Caco-2 (cell line): ENCODE measurements around the gene RTL1. TPM values are rescaled to one million over a fixed set of nuclear protein-coding genes. Genes with fewer than 3 reads are reported as not detected.

Experiments used
- BruUV-seq: library from RNA; stranded (reverse); fragments of 400-500 nt; replicated peaks from 2 replicates; lab custom pipeline; 2021; lab: Mats Ljungman, UMichigan
- CTCF ChIA-PET: fragments of 300-600 bp; sonication (Branson Sonifier 250); formaldehyde crosslinking; loops from one replicate; lab custom pipeline; 2022; ENCODE audit warnings: antibody characterized with exemption; lab: Charles Lee
- POLR2A ChIA-PET: fragments of 300-600 bp; sonication (Branson Sonifier 250); formaldehyde crosslinking; loops from one replicate; lab custom pipeline; 2022; ENCODE audit warnings: antibody characterized with exemption; lab: Charles Lee
- DNase-seq, 2 experiments: peaks; one replicate each; pipeline versions ENCODE4 v3.0.0 to v3.0.0-alpha.2; 2020 to 2022
- H3K27me3 ChIP-seq: replicated peaks from 2 replicates; pipeline ENCODE4 v1.6.0; 2011; ENCODE audit warnings: low read length; ENCODE audit not compliant: control insufficient read depth, insufficient read depth
- H3K36me3 ChIP-seq: 2 replicates; pipeline ENCODE4 v1.5.1; 2011; ENCODE audit warnings: low read length; ENCODE audit not compliant: control insufficient read depth, insufficient read depth
- H3K4me1 ChIP-seq: fragments of 250-450 bp; sonication (Bioruptor Pico); 2 replicates; pipeline ENCODE4 v1.5.1; 2020; ENCODE audit warnings: mild to moderate bottlenecking
- H3K4me3 ChIP-seq: 2 replicates; pipeline ENCODE4 v1.5.1; 2011; ENCODE audit warnings: low read depth, mild to moderate bottlenecking, control low read depth, low read length
- H3K9me3 ChIP-seq: fragments of 250-450 bp; sonication (Bioruptor Pico); 2 replicates; pipeline ENCODE4 v1.5.1; 2020; ENCODE audit warnings: mild to moderate bottlenecking, moderate library complexity
- H3K27ac Mint-ChIP-seq: one replicate; pipeline ENCODE4 v1.8.0; 2022; ENCODE audit warnings: mixed read lengths; ENCODE audit not compliant: unreplicated experiment
- H3K27me3 Mint-ChIP-seq: one replicate; pipeline ENCODE4 v1.8.0; 2022; ENCODE audit warnings: mixed read lengths; ENCODE audit not compliant: insufficient read depth, unreplicated experiment
- H3K36me3 Mint-ChIP-seq: one replicate; pipeline ENCODE4 v1.8.0; 2022; ENCODE audit warnings: mild to moderate bottlenecking, mixed read lengths; ENCODE audit not compliant: insufficient read depth, unreplicated experiment
- H3K4me1 Mint-ChIP-seq: one replicate; pipeline ENCODE4 v1.8.0; 2022; ENCODE audit warnings: low read depth, mixed read lengths; ENCODE audit not compliant: unreplicated experiment
- H3K4me3 Mint-ChIP-seq: one replicate; pipeline ENCODE4 v1.8.0; 2022; ENCODE audit warnings: mild to moderate bottlenecking, moderate library complexity, mixed read lengths; ENCODE audit not compliant: unreplicated experiment
- H3K9me3 Mint-ChIP-seq: one replicate; pipeline ENCODE4 v1.8.0; 2022; ENCODE audit warnings: mixed read lengths; ENCODE audit not compliant: unreplicated experiment
- intact Hi-C: fragments of 100-400 bp; cut with micrococcal nuclease; formaldehyde crosslinking; loops from one replicate; pipeline ENCODE4 v1.10.0; 2022; ENCODE audit not compliant: unreplicated experiment
- total RNA-seq: library from RNA; stranded (reverse); gene quantifications from 2 replicates; pipeline ENCODE4 v1.2.3, GENCODE V29; 2022
- TF ChIP-seq, protein P1 (sequence below), 2 experiments: fragments of 200-600 bp in 1 of 2; IDR thresholded peaks; 1 replicate in 1 of 2; 2 replicates in 1 of 2; pipeline versions ENCODE4 v1.5.1 to v1.8.0; 2011 to 2022; ENCODE audit warnings: antibody characterized with exemption in 1 of 2, control low read depth in 1 of 2, inconsistent platforms in 1 of 2, low read depth in 1 of 2, low read length in 1 of 2, mild to moderate bottlenecking in 1 of 2, moderate library complexity in 1 of 2; ENCODE audit not compliant: insufficient read depth in 1 of 2, severe bottlenecking in 1 of 2, unreplicated experiment in 1 of 2

Gene RTL1
- total RNA-seq, 1 experiment from 2014 or later: not detected

DNA sequence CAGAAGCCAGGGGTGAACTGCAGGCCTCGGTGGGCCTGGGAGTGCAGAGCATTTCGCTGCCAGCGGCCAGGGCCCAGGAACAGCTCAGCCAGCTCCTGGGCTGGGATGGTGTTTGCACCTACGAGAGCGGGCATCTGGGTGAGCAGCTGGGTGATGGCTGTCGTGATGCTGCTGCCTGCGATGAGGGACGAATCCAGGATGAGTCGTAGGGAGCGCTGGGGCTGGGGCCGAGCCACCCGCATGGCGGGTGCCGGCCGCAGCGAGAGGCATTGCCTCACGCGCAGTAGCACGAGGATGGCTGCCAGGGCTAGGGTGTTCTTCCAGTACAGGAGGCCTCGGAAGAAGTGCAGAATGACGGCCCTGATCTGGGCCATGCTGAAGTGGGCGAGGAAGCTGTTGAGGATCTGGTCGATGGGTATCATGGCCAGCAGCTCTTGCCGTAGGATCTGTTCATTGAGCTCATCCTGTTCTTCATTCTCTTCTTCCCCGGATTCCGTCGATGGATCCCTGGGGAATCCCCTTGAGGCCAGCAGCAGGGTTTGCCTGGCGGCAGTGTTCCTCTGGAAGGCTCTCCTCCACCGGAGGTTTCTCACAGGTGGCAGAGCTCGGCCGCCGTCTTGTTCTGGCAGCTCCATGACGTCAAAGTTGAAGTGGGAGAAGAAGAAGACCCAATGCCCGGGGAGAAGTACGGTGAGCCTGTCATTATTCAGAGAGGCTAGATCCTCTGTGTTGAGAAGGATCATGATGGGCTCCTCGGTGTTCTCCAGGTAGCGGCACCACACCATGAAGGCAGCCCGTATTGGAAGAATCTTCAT, 22.1 kb downstream of the RTL1 start:
- intact Hi-C loops: no loop called here
- H3K27me3 Mint-ChIP-seq: peaks cover 9% of the 10 kb centered on the region
- Histone ChIP-seq H3K27me3 (no peaks in the 10 kb centered on the region), H3K4me1 (no peaks in the 10 kb centered on the region), H3K4me3 (no peak overlapping the region), H3K36me3 (no peaks in the 10 kb centered on the region), H3K9me3 (no peaks in the 10 kb centered on the region)
- BruUV-seq: no TSS peak
- no peaks in the 10 kb centered on the region for H3K36me3 Mint-ChIP-seq
- no peak overlapping the region for H3K4me3 Mint-ChIP-seq
- H3K27ac Mint-ChIP-seq: no peak overlapping the region
- ChIA-PET POLR2A (no interaction called here), CTCF (no interaction called here)
- TF ChIP-seq, protein P1, sequence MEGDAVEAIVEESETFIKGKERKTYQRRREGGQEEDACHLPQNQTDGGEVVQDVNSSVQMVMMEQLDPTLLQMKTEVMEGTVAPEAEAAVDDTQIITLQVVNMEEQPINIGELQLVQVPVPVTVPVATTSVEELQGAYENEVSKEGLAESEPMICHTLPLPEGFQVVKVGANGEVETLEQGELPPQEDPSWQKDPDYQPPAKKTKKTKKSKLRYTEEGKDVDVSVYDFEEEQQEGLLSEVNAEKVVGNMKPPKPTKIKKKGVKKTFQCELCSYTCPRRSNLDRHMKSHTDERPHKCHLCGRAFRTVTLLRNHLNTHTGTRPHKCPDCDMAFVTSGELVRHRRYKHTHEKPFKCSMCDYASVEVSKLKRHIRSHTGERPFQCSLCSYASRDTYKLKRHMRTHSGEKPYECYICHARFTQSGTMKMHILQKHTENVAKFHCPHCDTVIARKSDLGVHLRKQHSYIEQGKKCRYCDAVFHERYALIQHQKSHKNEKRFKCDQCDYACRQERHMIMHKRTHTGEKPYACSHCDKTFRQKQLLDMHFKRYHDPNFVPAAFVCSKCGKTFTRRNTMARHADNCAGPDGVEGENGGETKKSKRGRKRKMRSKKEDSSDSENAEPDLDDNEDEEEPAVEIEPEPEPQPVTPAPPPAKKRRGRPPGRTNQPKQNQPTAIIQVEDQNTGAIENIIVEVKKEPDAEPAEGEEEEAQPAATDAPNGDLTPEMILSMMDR (IDR thresholded peaks at IDR 0.05; ENCODE audit: insufficient read depth in 1 of 2, low read depth in 1 of 2, low read length in 1 of 2, severe bottlenecking in 1 of 2, unreplicated experiment in 1 of 2): no peak
- H3K9me3 Mint-ChIP-seq: peaks cover 14% of the 10 kb centered on the region
- DNase-seq: no peak
- H3K4me1 Mint-ChIP-seq: no peaks in the 10 kb centered on the region

DNA sequence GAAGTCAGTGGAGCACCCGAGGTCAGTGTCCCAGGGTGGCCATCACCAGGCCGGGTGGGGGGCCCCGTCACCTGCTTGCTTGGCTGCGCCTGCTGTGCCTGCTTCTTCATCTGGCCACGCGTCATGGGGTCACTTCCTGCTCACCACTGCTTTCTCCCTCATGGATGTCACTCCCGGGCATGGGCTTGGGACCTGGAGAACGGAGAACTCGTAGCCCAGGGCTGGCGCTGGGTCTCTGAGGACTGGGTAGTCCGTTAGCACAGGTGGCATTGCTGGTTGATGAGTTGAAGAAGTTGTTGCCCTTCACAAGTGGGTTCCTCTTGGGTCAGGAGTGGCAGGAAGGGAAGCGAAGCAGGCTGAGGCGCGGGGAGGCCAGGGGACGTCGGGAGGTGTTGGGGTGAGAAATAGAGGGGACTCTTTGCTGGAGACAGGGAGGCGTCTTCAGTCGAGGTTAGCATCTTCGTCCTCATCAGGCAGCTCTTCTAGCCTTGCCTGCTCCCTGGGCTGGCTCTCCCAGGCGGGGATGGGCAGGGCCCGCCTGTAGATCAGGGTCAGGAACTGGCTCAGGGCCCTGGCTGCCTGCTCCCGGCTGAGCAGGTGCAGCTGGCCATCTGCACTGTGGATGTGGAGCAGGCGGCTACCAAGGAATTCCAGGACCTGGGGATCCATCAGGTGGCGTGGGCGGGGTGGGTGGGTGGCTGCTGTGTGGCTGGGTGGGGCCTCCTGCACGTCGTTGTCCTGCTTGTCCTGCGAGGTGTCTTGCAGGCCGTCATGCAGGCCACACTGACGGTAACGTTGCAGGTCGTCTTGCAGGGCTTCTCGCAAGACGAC, 23.0 kb downstream of the RTL1 start:
- Mint-ChIP-seq H3K4me1 (no peaks in the 10 kb centered on the region), H3K27me3 (peaks cover 6% of the 10 kb centered on the region), H3K27ac (no peak overlapping the region), H3K4me3 (no peak overlapping the region), H3K9me3 (peaks cover 14% of the 10 kb centered on the region), H3K36me3 (no peaks in the 10 kb centered on the region)
- Histone ChIP-seq H3K4me1 (no peaks in the 10 kb centered on the region), H3K36me3 (no peaks in the 10 kb centered on the region), H3K27me3 (no peaks in the 10 kb centered on the region), H3K4me3 (no peak overlapping the region), H3K9me3 (no peaks in the 10 kb centered on the region)
- no TSS peak for BruUV-seq
- TF ChIP-seq, protein P1 (IDR thresholded peaks at IDR 0.05; ENCODE audit: insufficient read depth in 1 of 2, low read depth in 1 of 2, low read length in 1 of 2, severe bottlenecking in 1 of 2, unreplicated experiment in 1 of 2): no peak
- ChIA-PET CTCF (no interaction called here), POLR2A (no interaction called here)
- intact Hi-C loops: no loop called here
- no peak for DNase-seq

DNA sequence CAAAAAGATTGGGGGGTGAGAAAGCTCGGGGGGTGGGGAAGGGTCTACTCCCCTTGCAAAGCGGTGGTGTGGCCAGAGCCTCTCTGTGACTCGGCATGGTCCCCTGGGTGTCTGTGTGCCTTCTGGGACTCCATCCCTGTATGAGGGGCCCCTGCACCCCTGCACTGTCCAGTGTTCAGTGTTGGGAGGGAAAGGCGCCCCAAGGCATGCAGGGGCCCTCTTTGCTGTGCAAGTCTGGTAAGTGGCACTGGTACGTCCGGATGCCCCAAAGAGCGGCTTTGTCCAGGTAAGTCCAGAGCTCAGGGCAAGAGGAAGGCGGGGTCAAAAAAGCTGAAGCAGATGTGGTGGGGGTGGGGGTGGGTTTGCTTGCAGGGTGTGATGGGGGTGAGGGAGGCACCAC, 23.7 kb downstream of the RTL1 start:
- H3K36me3 ChIP-seq: no peaks in the 10 kb centered on the region
- no peak overlapping the region for H3K4me3 ChIP-seq
- Mint-ChIP-seq H3K9me3 (peaks cover 14% of the 10 kb centered on the region), H3K4me3 (no peak overlapping the region), H3K27me3 (peaks cover 5% of the 10 kb centered on the region), H3K4me1 (no peaks in the 10 kb centered on the region), H3K27ac (no peak overlapping the region), H3K36me3 (no peaks in the 10 kb centered on the region)
- TF ChIP-seq, protein P1 (IDR thresholded peaks at IDR 0.05; ENCODE audit: insufficient read depth in 1 of 2, low read depth in 1 of 2, low read length in 1 of 2, severe bottlenecking in 1 of 2, unreplicated experiment in 1 of 2): no peak
- no peak for DNase-seq
- intact Hi-C loops: no loop called here
- no peaks in the 10 kb centered on the region for H3K9me3 ChIP-seq
- CTCF ChIA-PET: no interaction called here
- H3K27me3 ChIP-seq: no peaks in the 10 kb centered on the region
- no peaks in the 10 kb centered on the region for H3K4me1 ChIP-seq
- POLR2A ChIA-PET: no interaction called here
- BruUV-seq: no TSS peak
